ENCODE measurements around the gene GTF2H2.
"Not testable (repeated sequence)": the region's sequence is repeated elsewhere in the genome, so short reads cannot be mapped to it uniquely, and the experiment has no call there.

Gene GTF2H2

GRCh38 chr5:71067262-71067928, at the start of gene GTF2H2:
Gene GTF2H2 (minus strand): TSS chr5:71067676. CDS start chr5:71062763, 4,913 bp downstream.
- not testable (repeated sequence) for H3K4me1 Mint-ChIP-seq; DNase-seq; H3K9me3 Mint-ChIP-seq; H3K4me3 Mint-ChIP-seq; H3K27ac Mint-ChIP-seq; H3K27me3 Mint-ChIP-seq (ENCODE audit: low read depth, poor library complexity); H3K36me3 Mint-ChIP-seq (ENCODE audit: low read depth)

GRCh38 chr5:71109730-71110275, 42.3 kb upstream of the GTF2H2 start:
- H3K27ac Mint-ChIP-seq; H3K4me3 Mint-ChIP-seq; H3K27me3 Mint-ChIP-seq (ENCODE audit: low read depth, poor library complexity); DNase-seq; H3K36me3 Mint-ChIP-seq (ENCODE audit: low read depth); H3K4me1 Mint-ChIP-seq; H3K9me3 Mint-ChIP-seq: not testable (repeated sequence)

GRCh38 chr5:71099996-71100395, 32.5 kb upstream of the GTF2H2 start:
- not testable (repeated sequence) for H3K4me3 Mint-ChIP-seq; H3K27ac Mint-ChIP-seq; DNase-seq; H3K9me3 Mint-ChIP-seq; H3K4me1 Mint-ChIP-seq; H3K27me3 Mint-ChIP-seq (ENCODE audit: low read depth, poor library complexity)
- H3K36me3 Mint-ChIP-seq (ENCODE audit: low read depth), result peaks cover 16% of the 10 kb centered on the region

GRCh38 chr5:71097930-71098203, 30.4 kb upstream of the GTF2H2 start:
- not testable (repeated sequence) for H3K9me3 Mint-ChIP-seq; H3K27me3 Mint-ChIP-seq (ENCODE audit: low read depth, poor library complexity); H3K27ac Mint-ChIP-seq; H3K4me3 Mint-ChIP-seq; H3K4me1 Mint-ChIP-seq; DNase-seq
- H3K36me3 Mint-ChIP-seq (ENCODE audit: low read depth), result peaks cover 16% of the 10 kb centered on the region

- not testable (repeated sequence) for DNase-seq; H3K27me3 Mint-ChIP-seq (ENCODE audit: low read depth, poor library complexity); H3K4me1 Mint-ChIP-seq; H3K9me3 Mint-ChIP-seq; H3K4me3 Mint-ChIP-seq; H3K27ac Mint-ChIP-seq
- peaks cover 16% of the 10 kb centered on the region for H3K36me3 Mint-ChIP-seq (ENCODE audit: low read depth)
Measured at GRCh38 chr5:71097173-71097929, 29.9 kb upstream of the GTF2H2 start.

- not testable (repeated sequence) for H3K4me1 Mint-ChIP-seq; H3K27me3 Mint-ChIP-seq (ENCODE audit: low read depth, poor library complexity); H3K36me3 Mint-ChIP-seq (ENCODE audit: low read depth); DNase-seq; H3K27ac Mint-ChIP-seq; H3K4me3 Mint-ChIP-seq; H3K9me3 Mint-ChIP-seq
Measured at GRCh38 chr5:71089773-71090172, 22.3 kb upstream of the GTF2H2 start.

- not testable (repeated sequence) for H3K36me3 Mint-ChIP-seq (ENCODE audit: low read depth); H3K27ac Mint-ChIP-seq; H3K9me3 Mint-ChIP-seq; H3K27me3 Mint-ChIP-seq (ENCODE audit: low read depth, poor library complexity); DNase-seq; H3K4me3 Mint-ChIP-seq; H3K4me1 Mint-ChIP-seq
Measured at GRCh38 chr5:71088754-71089153, 21.3 kb upstream of the GTF2H2 start.

GRCh38 chr5:71086145-71086544, 18.7 kb upstream of the GTF2H2 start:
- not testable (repeated sequence) for H3K36me3 Mint-ChIP-seq (ENCODE audit: low read depth); H3K9me3 Mint-ChIP-seq; H3K27ac Mint-ChIP-seq; H3K4me1 Mint-ChIP-seq; H3K27me3 Mint-ChIP-seq (ENCODE audit: low read depth, poor library complexity); H3K4me3 Mint-ChIP-seq; DNase-seq

GRCh38 chr5:71084280-71085063, 17.0 kb upstream of the GTF2H2 start:
- not testable (repeated sequence) for H3K27ac Mint-ChIP-seq

GRCh38 chr5:71082898-71083297, 15.4 kb upstream of the GTF2H2 start:
- H3K27me3 Mint-ChIP-seq (ENCODE audit: low read depth, poor library complexity); H3K4me3 Mint-ChIP-seq; H3K9me3 Mint-ChIP-seq; H3K4me1 Mint-ChIP-seq; H3K27ac Mint-ChIP-seq; H3K36me3 Mint-ChIP-seq (ENCODE audit: low read depth); DNase-seq: not testable (repeated sequence)

More at GRCh38 chr5:71084280-71085063, 17.0 kb upstream of the GTF2H2 start:
- H3K4me1 Mint-ChIP-seq; H3K36me3 Mint-ChIP-seq (ENCODE audit: low read depth); H3K9me3 Mint-ChIP-seq; DNase-seq; H3K4me3 Mint-ChIP-seq; H3K27me3 Mint-ChIP-seq (ENCODE audit: low read depth, poor library complexity): not testable (repeated sequence)

GRCh38 chr5:71082340-71082739, 14.9 kb upstream of the GTF2H2 start:
- H3K27me3 Mint-ChIP-seq (ENCODE audit: low read depth, poor library complexity); H3K4me1 Mint-ChIP-seq; H3K4me3 Mint-ChIP-seq; H3K27ac Mint-ChIP-seq; H3K36me3 Mint-ChIP-seq (ENCODE audit: low read depth); H3K9me3 Mint-ChIP-seq; DNase-seq: not testable (repeated sequence)

GRCh38 chr5:71061322-71061721, 6.2 kb downstream of the GTF2H2 start:
- not testable (repeated sequence) for DNase-seq; H3K27me3 Mint-ChIP-seq (ENCODE audit: low read depth, poor library complexity); H3K9me3 Mint-ChIP-seq

GRCh38 chr5:71059426-71059825, 8.1 kb downstream of the GTF2H2 start:
- not testable (repeated sequence) for H3K9me3 Mint-ChIP-seq; H3K36me3 Mint-ChIP-seq (ENCODE audit: low read depth); H3K27me3 Mint-ChIP-seq (ENCODE audit: low read depth, poor library complexity); H3K27ac Mint-ChIP-seq; DNase-seq; H3K4me3 Mint-ChIP-seq; H3K4me1 Mint-ChIP-seq

More at GRCh38 chr5:71061322-71061721, 6.2 kb downstream of the GTF2H2 start:
- not testable (repeated sequence) for H3K4me3 Mint-ChIP-seq; H3K36me3 Mint-ChIP-seq (ENCODE audit: low read depth); H3K4me1 Mint-ChIP-seq; H3K27ac Mint-ChIP-seq

GRCh38 chr5:71044808-71045207, 22.7 kb downstream of the GTF2H2 start:
- not testable (repeated sequence) for H3K4me1 Mint-ChIP-seq; H3K9me3 Mint-ChIP-seq; DNase-seq; H3K27ac Mint-ChIP-seq; H3K4me3 Mint-ChIP-seq; H3K27me3 Mint-ChIP-seq (ENCODE audit: low read depth, poor library complexity); H3K36me3 Mint-ChIP-seq (ENCODE audit: low read depth)

All from nephron progenitor cell (in vitro differentiated cells).